GM19455 (cell line): ENCODE results near the gene TBC1D10B.
"Not testable (repeated sequence)": the region's sequence is repeated elsewhere in the genome, so short reads cannot be mapped to it uniquely, and the experiment has no call there.

ENCODE experiments used
- ATAC-seq: cut with Tn5 transposase; IDR thresholded peaks from one replicate; pipeline ENCODE4 v1.9.1; 2021; ENCODE audit not compliant: unreplicated experiment

The TBC1D10B gene

DNA sequence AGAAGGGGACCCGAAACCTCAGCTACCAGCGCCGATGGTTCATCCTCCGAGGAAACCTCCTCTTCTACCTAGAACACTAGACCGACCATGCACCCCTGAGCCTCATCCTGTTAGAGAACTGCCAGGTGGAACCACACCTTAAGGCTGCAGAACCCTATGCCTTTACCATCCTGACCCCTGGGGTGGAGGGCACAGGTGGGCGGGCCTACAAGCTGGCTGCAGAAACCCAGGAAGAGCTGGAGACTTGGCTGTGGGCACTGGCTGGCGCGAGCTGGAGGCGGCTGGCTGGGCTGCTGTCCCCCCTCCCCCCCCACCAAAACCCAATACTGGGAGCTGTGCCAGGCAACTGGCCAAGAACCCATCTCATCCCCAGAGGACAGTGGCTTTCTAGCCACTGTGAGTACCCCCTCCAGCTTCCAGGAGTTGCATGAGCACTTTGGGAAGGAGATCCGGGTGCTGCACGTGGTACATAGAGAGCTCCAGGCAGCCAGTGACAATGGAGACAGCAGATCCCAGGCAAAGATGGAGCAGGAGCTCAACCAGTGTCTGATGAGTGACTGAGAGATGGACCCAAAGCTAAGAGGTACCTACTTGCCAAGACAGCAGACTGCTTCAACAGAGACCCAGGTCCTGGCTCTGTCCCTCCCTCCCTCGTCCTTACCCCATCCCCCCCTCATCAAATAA lies 13.8 kb downstream of the TBC1D10B start:
- ATAC-seq: no peak

DNA sequence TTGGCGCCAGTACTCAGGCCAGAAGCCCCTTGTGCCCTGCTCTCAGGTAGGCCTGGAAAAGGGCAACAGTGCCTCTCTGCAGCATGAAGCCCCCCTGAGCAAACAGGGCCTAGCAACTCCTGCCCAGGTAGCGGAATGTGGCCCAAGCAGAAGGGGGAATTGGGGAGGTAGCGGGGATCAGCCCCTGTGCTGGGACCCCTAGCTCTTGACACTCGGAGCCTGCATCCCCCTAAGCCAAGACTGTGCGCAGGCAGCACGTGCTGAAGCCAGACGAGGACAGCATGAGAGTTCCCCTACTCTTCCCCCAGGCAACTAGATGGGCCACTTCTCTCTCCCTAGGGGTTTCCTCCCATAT lies 14.4 kb downstream of the TBC1D10B start:
- no peak for ATAC-seq

- ATAC-seq: peak; percentile 47
Observed at GRCh38 chr16:30355144-30355953, 14.9 kb downstream of the TBC1D10B start, which contains the start of gene CD2BP2. Gene CD2BP2 (minus strand): TSS chr16:30355308. CDS start chr16:30354681, 627 bp downstream.

DNA sequence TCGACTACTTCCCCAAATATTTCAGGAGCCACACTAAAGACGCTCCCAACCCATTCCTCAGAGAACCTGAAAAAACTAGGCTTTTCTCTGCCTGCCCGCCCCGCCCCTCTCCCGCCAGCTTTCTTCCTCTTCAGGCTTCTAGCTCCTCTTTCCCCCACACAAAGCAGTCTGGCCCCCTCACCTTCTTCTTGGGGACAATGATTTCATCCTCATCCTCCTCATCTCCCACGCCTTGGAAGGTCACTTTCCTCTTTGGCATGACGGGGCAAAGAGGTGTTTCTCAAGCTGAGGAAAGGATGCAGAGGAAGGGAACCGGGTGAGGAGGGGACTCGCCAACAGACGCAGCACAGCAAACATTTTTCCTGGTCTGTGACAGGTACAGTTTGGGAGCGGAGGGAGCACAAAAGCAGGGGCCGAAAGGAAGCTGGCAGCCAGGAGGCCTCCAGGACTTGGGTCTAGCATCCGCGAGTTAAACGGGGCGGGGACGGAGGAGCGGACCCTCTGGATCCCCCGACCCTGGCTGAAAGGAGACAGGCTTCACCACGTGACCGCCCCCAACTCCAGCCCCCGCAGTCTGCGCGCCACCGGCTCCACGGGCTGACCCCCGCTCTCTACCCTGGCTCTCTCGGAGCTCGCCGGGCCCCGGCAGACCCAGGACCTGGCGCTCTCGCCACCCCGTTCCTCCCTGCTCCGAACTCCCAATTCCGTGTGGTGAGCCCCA lies 15.7 kb downstream of the TBC1D10B start:
- ATAC-seq: no peak

- no peak for ATAC-seq
Observed at GRCh38 chr16:30353438-30354129, 16.7 kb downstream of the TBC1D10B start.

DNA sequence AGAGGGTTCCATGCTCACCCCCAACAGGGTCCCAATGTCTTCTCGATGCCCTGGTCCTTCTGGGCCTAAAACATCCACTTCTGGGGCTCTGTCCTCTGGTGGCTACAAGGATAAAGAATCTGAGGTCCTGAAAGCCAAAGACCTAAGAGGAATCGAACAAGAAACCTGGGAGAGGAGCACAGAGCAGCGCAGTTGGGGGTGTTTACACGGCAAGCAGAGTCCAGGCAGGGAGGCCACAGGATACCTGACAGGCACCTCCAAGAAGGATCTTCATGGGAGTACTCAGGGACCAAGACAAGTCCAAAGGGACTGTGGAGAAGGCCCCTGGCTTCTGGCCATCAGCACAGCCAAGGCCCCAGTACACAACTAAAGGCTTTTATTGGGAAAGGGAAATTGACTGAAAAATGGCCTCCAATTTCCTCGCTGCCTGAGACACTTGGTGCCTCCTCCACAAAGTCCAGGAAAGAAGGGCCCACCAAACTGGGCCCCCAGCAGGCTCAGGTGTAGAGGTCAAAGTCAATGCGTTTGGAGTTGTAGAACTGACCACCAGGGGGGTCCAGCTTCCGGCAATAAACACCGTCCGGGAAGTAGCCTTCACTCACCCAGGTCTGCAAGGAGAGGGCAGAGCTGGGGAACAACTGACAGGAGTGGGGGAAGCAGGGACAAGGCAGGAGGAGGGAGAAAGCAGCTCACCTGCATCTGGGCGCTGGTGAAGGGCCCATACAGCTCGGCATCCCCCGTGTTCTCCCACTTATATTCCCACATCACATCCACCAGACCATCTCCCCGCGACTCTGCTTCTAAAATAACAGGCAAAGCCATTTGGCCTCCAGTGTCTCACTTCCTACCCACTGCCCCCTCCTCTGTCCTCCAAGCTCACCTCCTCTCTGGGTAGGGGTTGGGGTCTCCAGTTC lies 17.5 kb downstream of the TBC1D10B start:
- ATAC-seq: no peak

DNA sequence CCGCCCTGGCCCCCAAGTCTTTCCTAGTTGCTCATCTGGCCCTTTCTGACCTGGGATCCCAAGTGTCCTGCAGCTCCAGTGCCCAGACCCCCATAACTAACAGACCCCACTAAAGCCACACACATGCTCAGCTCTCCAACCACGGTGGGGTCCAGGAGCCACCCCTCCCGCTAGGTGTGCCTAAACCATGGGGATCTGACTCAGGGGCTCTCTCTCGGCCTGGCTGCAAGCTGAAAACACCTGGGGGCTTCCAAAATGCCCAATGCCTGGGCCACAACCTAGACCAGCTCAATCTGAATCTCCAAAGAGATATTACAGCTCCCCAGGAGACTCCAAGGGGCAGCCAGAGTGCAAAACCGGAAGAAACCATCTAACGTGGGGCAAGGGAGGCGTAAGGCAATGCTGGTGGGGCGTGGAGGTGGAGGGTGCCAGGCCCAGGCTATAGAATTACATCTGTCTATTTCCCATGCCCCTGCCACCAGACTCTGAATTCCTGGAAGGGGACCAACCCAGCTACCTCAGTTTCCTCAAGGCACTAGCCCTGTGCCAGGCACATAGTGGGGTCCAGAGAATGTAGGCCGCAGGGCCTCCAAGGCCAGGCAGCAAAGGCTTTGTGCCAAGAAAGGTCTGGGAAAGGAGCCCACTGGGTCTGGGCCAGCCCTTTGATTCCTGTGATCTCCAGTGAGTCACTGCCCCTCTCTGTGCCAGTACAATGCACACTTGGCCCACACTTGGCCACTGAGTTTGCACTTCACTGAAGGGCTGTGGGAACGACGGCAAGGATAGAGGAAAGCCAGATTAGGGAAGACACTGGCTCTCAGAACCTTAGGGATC lies 18.5 kb downstream of the TBC1D10B start:
- ATAC-seq: no peak

GRCh38 chr16:30351001-30351441 lies 19.3 kb downstream of the TBC1D10B start:
- ATAC-seq: no peak

- ATAC-seq: no peak
Observed at GRCh38 chr16:30350134-30350871, 20.0 kb downstream of the TBC1D10B start.

- no peak for ATAC-seq
Observed at GRCh38 chr16:30349675-30350074, 20.6 kb downstream of the TBC1D10B start.

DNA sequence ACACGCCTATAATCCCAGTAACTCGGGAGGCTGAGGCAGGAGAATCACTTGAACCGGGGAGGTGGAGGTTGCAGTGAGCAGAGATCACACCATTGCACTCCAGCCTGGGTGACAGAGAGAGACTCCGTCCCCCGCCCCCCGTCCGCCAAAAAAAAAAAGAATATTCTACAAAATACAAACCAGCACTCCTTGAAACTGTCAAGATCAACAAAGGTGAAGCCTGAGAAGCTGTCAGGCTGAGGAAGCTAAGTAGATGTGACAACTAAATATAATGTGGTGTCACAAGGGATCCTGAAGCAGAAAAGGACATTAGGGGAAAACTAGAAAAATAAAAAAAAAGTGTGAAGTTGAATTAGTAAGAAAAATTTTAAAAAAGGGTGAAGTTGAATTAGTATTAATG lies 21.4 kb downstream of the TBC1D10B start:
- ATAC-seq: no peak

DNA sequence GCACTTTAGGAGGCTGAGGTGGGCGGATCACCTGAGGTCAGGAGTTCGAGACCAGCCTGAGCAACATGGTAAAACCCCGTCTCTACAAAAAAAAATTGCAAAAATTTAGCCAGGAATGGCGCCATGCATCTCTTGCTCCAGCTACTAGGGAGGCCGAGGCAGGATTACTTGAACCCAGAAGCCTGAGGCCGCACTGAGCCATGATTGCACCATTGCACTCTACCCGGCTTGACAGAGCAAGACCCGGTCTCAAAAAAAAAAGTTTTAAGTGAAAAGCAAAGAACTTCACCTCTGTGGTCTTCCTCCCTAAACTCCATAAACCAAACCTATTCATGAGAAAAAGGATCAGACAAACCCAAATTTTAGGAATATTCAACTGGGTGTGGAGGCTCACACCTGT lies 22.2 kb downstream of the TBC1D10B start:
- no peak for ATAC-seq

DNA sequence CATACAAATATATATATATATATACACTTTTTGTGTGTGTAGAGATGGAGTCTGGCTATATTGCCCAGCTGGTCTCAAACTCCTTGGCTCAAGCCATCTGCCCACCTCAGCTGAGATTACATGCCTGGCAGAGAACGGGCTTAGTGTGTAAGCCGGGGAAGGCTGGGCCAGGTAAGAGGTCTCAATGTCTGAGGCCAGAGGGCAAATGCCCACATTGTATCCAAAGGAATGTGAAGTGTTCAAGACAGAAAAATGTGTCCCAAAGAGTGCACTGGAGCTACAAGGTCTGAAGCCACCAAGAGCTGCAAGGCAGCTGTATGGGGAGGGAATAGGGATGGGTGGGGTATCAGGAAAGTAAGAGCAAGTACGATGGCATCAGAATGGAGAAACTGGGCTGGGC lies 24.0 kb downstream of the TBC1D10B start:
- no peak for ATAC-seq

- not testable (repeated sequence) for ATAC-seq
Observed at GRCh38 chr16:30343491-30343820, 26.8 kb downstream of the TBC1D10B start.

- no peak for ATAC-seq
Observed at GRCh38 chr16:30342751-30343490, 27.4 kb downstream of the TBC1D10B start.

- ATAC-seq: not testable (repeated sequence)
Observed at GRCh38 chr16:30341971-30342370, 28.3 kb downstream of the TBC1D10B start.

DNA sequence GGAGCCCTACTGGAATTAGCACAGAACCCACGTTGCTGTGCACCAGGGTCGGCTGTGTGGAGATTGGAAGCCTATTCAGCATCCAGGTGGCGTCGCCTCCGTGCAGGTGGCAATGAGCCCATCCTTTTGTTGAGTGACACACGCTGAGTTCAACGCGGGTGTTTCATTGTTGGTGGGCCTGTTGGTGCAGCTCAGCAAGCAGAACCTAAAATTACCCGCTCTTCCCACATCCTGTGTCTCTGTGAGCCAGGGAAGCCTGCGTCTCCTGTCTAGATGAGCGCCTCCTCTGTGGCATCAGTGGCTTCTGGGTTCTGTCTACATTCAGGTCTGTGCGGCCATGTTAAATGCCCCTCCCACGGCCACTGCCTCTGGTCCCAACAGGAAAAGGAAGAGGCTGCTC lies 29.7 kb downstream of the TBC1D10B start:
- ATAC-seq: no peak

DNA sequence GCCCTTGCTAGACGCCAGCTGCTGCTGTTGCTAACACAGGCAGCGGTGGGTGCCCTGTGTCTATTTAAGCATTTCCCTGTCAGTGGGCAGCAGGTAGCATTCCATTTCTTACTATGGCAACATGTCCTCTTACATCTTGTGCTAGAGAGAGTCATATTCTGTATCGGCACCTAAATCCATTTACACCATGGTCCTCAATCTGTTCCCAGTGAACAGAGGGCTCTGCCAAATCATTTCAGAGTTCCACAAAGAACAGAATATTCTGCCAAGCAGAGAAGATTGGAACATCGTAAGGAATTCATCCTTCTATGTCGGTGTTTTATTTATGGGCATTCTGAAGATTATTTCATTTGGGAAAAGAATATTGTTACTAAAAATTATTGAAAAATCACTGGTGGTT lies 31.6 kb downstream of the TBC1D10B start:
- ATAC-seq: not testable (repeated sequence)
